ENCODE measurements around the gene GAS6.

DNA sequence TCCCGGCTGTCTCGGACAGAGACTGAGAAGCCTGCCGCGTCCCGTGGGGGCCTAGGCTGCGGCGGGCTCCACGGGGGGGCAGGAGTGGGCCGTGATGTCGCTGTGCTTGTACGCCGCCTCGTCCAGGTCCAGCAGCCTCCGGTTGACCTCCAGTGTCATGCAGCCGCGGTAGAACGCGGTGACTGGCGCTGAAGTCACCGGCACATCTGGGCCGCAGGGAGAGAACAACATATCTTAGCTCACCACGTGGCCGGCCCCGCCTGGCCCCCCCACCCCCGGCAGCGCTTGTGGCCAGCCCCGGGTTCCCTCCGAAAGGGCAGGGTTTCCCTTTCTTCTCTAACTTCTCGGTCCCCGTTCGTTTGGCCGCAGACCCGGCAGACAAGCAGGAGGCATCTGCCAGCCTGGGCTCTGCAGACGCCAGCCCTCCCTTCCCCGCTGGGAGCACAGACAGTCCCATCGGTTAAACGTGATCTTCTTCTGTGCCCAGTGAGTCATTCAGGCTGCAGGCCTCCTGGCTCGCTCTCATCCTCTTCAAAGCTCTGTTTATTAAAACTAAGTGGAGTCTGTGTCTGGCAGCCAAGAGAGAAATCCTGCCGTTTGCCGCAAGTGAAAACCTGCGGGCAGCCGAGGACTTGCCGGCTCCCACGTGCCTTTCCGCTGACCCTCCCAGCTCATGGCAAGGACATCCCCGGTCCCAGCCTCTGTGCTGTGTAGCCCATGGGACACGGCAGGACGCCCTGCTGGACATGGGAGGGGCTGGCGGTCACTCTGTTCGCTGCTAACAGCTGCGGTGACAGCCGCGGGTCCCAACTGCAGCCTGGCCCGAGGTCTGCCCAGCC, 42.8 kb downstream of the GAS6 start:
- TF ChIP-seq, protein P1, sequence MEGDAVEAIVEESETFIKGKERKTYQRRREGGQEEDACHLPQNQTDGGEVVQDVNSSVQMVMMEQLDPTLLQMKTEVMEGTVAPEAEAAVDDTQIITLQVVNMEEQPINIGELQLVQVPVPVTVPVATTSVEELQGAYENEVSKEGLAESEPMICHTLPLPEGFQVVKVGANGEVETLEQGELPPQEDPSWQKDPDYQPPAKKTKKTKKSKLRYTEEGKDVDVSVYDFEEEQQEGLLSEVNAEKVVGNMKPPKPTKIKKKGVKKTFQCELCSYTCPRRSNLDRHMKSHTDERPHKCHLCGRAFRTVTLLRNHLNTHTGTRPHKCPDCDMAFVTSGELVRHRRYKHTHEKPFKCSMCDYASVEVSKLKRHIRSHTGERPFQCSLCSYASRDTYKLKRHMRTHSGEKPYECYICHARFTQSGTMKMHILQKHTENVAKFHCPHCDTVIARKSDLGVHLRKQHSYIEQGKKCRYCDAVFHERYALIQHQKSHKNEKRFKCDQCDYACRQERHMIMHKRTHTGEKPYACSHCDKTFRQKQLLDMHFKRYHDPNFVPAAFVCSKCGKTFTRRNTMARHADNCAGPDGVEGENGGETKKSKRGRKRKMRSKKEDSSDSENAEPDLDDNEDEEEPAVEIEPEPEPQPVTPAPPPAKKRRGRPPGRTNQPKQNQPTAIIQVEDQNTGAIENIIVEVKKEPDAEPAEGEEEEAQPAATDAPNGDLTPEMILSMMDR (IDR thresholded peaks at IDR 0.05), result peak in 2 of 4 experiments; percentile 16 to 29
- no peak for TF ChIP-seq POLR2A (IDR thresholded peaks at IDR 0.05)

All from uterus (tissue), 2 donors.